Neural cell (in vitro differentiated cells): ENCODE measurements around the gene C14orf132. TPM values are rescaled to one million over a fixed set of nuclear protein-coding genes. Genes with fewer than 3 reads are reported as not detected.

ENCODE experiments used
- H2AFZ ChIP-seq: fragments of 200-600, 300-800 bp; sonication (generic), shearing (Covaris generic); 2 replicates; pipeline ENCODE4 v1.6.0; 2014; ENCODE audit warnings: low read depth, mild to moderate bottlenecking, antibody characterized with exemption, low read length, moderate library complexity
- H3F3A ChIP-seq: fragments of 200-600 bp; shearing (Covaris generic); 2 replicates; pipeline ENCODE4 v1.6.1; 2016; ENCODE audit warnings: mild to moderate bottlenecking, moderate library complexity, mixed read lengths, antibody characterized with exemption, low read length; ENCODE audit not compliant: insufficient read depth, poor library complexity, severe bottlenecking
- H3K27ac ChIP-seq: fragments of 200-600, 300-800 bp; sonication (generic), shearing (Covaris generic); 2 replicates; pipeline ENCODE4 v1.5.1; 2014; ENCODE audit warnings: mild to moderate bottlenecking, low read length, moderate library complexity
- H3K27me3 ChIP-seq: fragments of 300-800, 200-600 bp; sonication (generic), shearing (Covaris generic); 2 replicates; pipeline ENCODE4 v1.6.0; 2014; ENCODE audit warnings: mild to moderate bottlenecking, low read depth, low read length, moderate library complexity; ENCODE audit not compliant: insufficient read depth
- H3K36me3 ChIP-seq: fragments of 300-800, 200-600 bp; sonication (generic), shearing (Covaris generic); 2 replicates; pipeline ENCODE4 v1.5.1; 2014; ENCODE audit warnings: mild to moderate bottlenecking, antibody characterized with exemption, low read length, moderate library complexity; ENCODE audit not compliant: insufficient read depth
- H3K4me2 ChIP-seq: fragments of 300-800, 200-600 bp; sonication (generic), shearing (Covaris generic); 2 replicates; pipeline ENCODE4 v1.6.0; 2014; ENCODE audit warnings: mild to moderate bottlenecking, low read length
- H3K4me3 ChIP-seq: fragments of 300-800, 200-600 bp; sonication (generic), shearing (Covaris generic); 2 replicates; pipeline ENCODE4 v1.5.1; 2014; ENCODE audit warnings: mild to moderate bottlenecking, low read length, moderate library complexity
- H3K79me2 ChIP-seq: fragments of 200-600 bp; shearing (Covaris generic); replicated peaks from 2 replicates; pipeline ENCODE4 v1.6.0; 2014; ENCODE audit warnings: mild to moderate bottlenecking, low read length, moderate library complexity; ENCODE audit not compliant: insufficient read depth
- H3K9ac ChIP-seq: fragments of 300-800, 200-600 bp; sonication (generic), shearing (Covaris generic); 2 replicates; pipeline ENCODE4 v1.6.1; 2016; ENCODE audit warnings: mild to moderate bottlenecking, low read length, mixed read lengths
- H3K9me2 ChIP-seq: fragments of 200-600 bp; shearing (Covaris generic); 2 replicates; pipeline ENCODE4 v1.6.1; 2016; ENCODE audit warnings: mild to moderate bottlenecking, low read length, mixed read lengths; ENCODE audit not compliant: insufficient read depth
- H3K9me3 ChIP-seq: fragments of 200-600, 300-800 bp; sonication (generic), shearing (Covaris generic); 2 replicates; pipeline ENCODE4 v1.6.1; 2016; ENCODE audit warnings: mild to moderate bottlenecking, mixed run types, low read length, moderate library complexity, mixed read lengths
- H4K20me1 ChIP-seq: fragments of 200-600 bp; shearing (Covaris generic); 2 replicates; pipeline ENCODE4 v1.6.1; 2016; ENCODE audit warnings: mild to moderate bottlenecking, mixed run types; ENCODE audit not compliant: insufficient read depth
- EP300 ChIP-seq: fragments of 450-650 bp; conservative IDR thresholded peaks from 2 replicates; pipeline ENCODE4 v1.6.1; 2014; ENCODE audit warnings: antibody characterized with exemption, mild to moderate bottlenecking, moderate library complexity; ENCODE audit not compliant: poor library complexity, severe bottlenecking
- EZH2 ChIP-seq: fragments of 200-600, 300-800 bp; shearing (Covaris generic), sonication (generic); IDR thresholded peaks from 2 replicates; pipeline ENCODE4 v1.6.1; 2014; ENCODE audit warnings: antibody characterized with exemption, low read length, borderline replicate concordance, mild to moderate bottlenecking; ENCODE audit not compliant: insufficient read depth, poor library complexity, severe bottlenecking
- MXI1 ChIP-seq: fragments of 450-650 bp; conservative IDR thresholded peaks from 2 replicates; pipeline ENCODE4 v1.6.1; 2014; ENCODE audit warnings: antibody characterized with exemption, mild to moderate bottlenecking; ENCODE audit not compliant: poor library complexity, severe bottlenecking
- POLR2AphosphoS5 ChIP-seq: IDR thresholded peaks from 2 replicates; pipeline ENCODE4 v1.6.1; 2012
- RAD21 ChIP-seq: fragments of 450-650 bp; conservative IDR thresholded peaks from 2 replicates; pipeline ENCODE4 v1.6.1; 2014; ENCODE audit warnings: antibody characterized with exemption, mild to moderate bottlenecking, moderate library complexity
- SMC3 ChIP-seq: fragments of 450-650 bp; conservative IDR thresholded peaks from 2 replicates; pipeline ENCODE4 v1.6.1; 2014; ENCODE audit warnings: antibody characterized with exemption, mild to moderate bottlenecking, moderate library complexity; ENCODE audit not compliant: poor library complexity
- TAF1 ChIP-seq: IDR thresholded peaks from 2 replicates; pipeline ENCODE4 v1.6.1; 2012; ENCODE audit warnings: low read depth
- polyA plus RNA-seq: library from polyadenylated mRNA; depleted of rRNA; stranded (reverse); fragments of >200 nt; gene quantifications from 2 replicates; pipeline ENCODE4 v1.2.3, GENCODE V29; 2014
- TF ChIP-seq, protein P1 (sequence below): fragments of 450-650 bp; IDR thresholded peaks from 2 replicates; pipeline ENCODE4 v1.5.1; 2014; ENCODE audit warnings: antibody characterized with exemption, mild to moderate bottlenecking, moderate library complexity; ENCODE audit not compliant: poor library complexity, severe bottlenecking
- TF ChIP-seq, protein P2 (sequence below): IDR thresholded peaks from 2 replicates; pipeline ENCODE4 v1.6.1; 2012; ENCODE audit warnings: borderline replicate concordance

The C14orf132 gene
- polyA plus RNA-seq, 1 donor from 2014 or later, result 50.1 TPM

DNA sequence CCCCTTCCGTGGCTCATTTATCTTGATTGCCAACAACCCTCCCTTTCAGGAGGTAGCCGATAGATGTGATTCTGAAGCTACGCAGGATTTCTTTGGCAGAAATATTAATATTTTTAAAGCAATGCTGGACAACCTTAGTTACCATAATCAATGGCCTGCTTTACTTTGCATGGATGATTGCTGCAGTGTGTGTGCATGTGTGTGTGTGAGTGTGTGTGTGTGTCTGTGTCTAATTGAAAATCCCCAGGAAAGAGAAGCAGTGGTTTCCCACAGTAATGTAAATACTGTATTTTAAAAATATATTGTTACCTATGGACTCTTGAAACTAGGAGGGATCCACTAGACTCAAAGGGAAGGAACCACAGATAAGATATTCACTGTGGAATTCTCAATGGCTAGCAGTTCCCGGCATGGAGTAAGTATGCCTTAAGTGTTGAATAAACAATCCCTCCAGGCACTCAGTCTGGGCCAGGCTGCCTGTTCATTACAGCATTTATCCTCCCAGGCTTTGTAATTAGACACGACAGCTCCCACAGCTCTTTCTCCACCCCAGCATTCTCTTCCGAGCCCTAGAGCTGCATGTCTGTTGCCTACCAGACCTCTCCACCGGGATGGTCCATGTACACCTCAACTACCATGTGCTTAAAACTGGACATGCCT is 22.5 kb upstream of the C14orf132 start:
- Histone ChIP-seq H3K9me3 (no peaks in the 10 kb centered on the region), H3K36me3 (no peaks in the 10 kb centered on the region), H3K4me3 (no peak overlapping the region), H3K27me3 (no peaks in the 10 kb centered on the region), H3F3A (no peaks in the 10 kb centered on the region), H3K9ac (no peak overlapping the region), H3K27ac (no peak overlapping the region), H3K79me2 (no peaks in the 10 kb centered on the region), H2AFZ (no peak overlapping the region), H4K20me1 (no peaks in the 10 kb centered on the region), H3K4me2 (no peak overlapping the region), H3K9me2 (no peaks in the 10 kb centered on the region)
- TF ChIP-seq RAD21, result no peak

DNA sequence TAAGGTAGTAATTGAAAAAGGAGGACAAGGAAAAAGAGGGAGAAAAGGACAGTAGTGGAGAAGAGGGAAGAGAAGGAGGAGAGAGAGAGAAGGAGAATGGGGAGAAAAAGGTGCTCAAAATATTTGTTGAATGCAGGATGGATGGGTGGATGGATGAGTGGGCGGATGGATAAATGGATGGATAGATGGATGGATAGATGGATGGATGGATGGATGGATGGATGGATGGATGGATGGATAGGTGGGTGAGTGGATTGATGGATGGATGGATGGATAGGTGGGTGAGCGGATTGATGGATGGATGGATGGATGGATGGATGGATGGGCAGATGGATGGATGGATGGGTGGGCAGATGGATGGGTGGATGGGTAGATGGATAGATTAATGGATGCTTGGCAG is 21.3 kb upstream of the C14orf132 start:
- TF ChIP-seq, protein P1, sequence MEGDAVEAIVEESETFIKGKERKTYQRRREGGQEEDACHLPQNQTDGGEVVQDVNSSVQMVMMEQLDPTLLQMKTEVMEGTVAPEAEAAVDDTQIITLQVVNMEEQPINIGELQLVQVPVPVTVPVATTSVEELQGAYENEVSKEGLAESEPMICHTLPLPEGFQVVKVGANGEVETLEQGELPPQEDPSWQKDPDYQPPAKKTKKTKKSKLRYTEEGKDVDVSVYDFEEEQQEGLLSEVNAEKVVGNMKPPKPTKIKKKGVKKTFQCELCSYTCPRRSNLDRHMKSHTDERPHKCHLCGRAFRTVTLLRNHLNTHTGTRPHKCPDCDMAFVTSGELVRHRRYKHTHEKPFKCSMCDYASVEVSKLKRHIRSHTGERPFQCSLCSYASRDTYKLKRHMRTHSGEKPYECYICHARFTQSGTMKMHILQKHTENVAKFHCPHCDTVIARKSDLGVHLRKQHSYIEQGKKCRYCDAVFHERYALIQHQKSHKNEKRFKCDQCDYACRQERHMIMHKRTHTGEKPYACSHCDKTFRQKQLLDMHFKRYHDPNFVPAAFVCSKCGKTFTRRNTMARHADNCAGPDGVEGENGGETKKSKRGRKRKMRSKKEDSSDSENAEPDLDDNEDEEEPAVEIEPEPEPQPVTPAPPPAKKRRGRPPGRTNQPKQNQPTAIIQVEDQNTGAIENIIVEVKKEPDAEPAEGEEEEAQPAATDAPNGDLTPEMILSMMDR, result no peak
- TF ChIP-seq MXI1 (no peak), SMC3 (no peak), TAF1 (no peak), POLR2AphosphoS5 (no peak), EP300 (no peak), RAD21 (no peak), EZH2 (no peak)
- TF ChIP-seq, protein P2, sequence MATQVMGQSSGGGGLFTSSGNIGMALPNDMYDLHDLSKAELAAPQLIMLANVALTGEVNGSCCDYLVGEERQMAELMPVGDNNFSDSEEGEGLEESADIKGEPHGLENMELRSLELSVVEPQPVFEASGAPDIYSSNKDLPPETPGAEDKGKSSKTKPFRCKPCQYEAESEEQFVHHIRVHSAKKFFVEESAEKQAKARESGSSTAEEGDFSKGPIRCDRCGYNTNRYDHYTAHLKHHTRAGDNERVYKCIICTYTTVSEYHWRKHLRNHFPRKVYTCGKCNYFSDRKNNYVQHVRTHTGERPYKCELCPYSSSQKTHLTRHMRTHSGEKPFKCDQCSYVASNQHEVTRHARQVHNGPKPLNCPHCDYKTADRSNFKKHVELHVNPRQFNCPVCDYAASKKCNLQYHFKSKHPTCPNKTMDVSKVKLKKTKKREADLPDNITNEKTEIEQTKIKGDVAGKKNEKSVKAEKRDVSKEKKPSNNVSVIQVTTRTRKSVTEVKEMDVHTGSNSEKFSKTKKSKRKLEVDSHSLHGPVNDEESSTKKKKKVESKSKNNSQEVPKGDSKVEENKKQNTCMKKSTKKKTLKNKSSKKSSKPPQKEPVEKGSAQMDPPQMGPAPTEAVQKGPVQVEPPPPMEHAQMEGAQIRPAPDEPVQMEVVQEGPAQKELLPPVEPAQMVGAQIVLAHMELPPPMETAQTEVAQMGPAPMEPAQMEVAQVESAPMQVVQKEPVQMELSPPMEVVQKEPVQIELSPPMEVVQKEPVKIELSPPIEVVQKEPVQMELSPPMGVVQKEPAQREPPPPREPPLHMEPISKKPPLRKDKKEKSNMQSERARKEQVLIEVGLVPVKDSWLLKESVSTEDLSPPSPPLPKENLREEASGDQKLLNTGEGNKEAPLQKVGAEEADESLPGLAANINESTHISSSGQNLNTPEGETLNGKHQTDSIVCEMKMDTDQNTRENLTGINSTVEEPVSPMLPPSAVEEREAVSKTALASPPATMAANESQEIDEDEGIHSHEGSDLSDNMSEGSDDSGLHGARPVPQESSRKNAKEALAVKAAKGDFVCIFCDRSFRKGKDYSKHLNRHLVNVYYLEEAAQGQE, result no peak
- H3K4me3 ChIP-seq, result no peak overlapping the region
- H3K36me3 ChIP-seq, result no peaks in the 10 kb centered on the region
- no peak overlapping the region for H3K27ac ChIP-seq
- no peaks in the 10 kb centered on the region for H3K27me3 ChIP-seq
- H3K9me2 ChIP-seq, result no peaks in the 10 kb centered on the region
- no peak overlapping the region for H3K4me2 ChIP-seq
- H3K9ac ChIP-seq, result no peak overlapping the region
- H3K79me2 ChIP-seq, result no peaks in the 10 kb centered on the region
- H3K9me3 ChIP-seq, result no peaks in the 10 kb centered on the region
- H2AFZ ChIP-seq, result no peak overlapping the region
- H4K20me1 ChIP-seq, result no peaks in the 10 kb centered on the region
- no peaks in the 10 kb centered on the region for H3F3A ChIP-seq
